ENCODE measurements around the gene RBM17.
"Not testable (repeated sequence)": the region's sequence is repeated elsewhere in the genome, so short reads cannot be mapped to it uniquely, and the experiment has no call there.

Gene RBM17

DNA sequence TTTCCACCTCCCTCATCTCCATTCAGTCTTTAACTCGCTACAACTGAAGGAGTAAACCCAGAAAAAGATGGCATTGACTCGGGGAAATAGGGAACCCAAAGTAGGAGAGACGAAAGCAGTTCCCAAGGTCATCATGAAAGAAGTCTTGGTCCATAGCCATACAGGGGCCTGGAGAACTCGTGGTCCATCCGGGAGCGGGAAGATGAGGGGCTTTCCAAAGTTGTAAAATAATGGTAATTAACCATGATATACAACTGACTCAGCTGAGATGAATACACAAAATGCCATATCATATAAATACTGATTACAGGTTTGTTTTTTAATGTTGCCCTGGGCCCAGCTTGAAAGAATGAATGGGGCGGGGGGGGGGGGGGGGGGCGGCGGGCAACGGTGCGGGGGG, 32.3 kb downstream of the RBM17 start:
- WGBS, 2 experiments = 92 to 93% methylated on average over 8 of the region's 11 CpGs
- Histone ChIP-seq H3K36me3 (ENCODE audit: control insufficient read depth, insufficient read depth, low read length) (peaks cover 3% of the 10 kb centered on the region), H3K27ac (ENCODE audit: insufficient read depth, low read depth, low read length, poor library complexity, severe bottlenecking) (no peak overlapping the region), H3K9me3 (ENCODE audit: control insufficient read depth, low read length) (no peaks in the 10 kb centered on the region), H3K4me1 (ENCODE audit: control insufficient read depth, insufficient read depth, low read length) (no peaks in the 10 kb centered on the region), H3K4me3 (ENCODE audit: insufficient read depth, low read depth, low read length) (no peak overlapping the region), H3K27me3 (ENCODE audit: control insufficient read depth, insufficient read depth, low read length, poor library complexity, severe bottlenecking) (no peaks in the 10 kb centered on the region)

DNA sequence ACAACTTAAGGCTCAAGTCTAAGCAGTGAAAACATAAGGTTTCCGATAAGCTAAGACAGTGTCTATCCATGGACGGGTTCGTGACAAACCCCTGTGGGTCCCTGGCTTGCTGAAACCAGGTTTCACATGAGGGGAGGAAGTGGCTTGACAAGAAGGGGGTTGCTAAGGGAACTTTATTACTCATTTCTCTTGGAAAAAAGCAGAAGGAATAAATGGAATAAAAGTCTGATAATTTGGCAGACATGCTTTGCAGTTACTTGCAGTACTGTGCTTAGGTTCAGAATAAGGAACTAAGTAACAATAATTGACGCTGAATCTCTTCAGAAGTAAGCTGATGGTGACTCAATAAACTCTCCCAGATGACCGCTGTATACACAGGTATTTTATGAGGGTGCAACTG, 34.7 kb downstream of the RBM17 start:
- H3K27ac ChIP-seq (ENCODE audit: insufficient read depth, low read depth, low read length, poor library complexity, severe bottlenecking) = no peak overlapping the region
- 89 to 94% methylated on average over 5 of the region's 5 CpGs for WGBS, 2 experiments
- no peaks in the 10 kb centered on the region for H3K27me3 ChIP-seq (ENCODE audit: control insufficient read depth, insufficient read depth, low read length, poor library complexity, severe bottlenecking)

DNA sequence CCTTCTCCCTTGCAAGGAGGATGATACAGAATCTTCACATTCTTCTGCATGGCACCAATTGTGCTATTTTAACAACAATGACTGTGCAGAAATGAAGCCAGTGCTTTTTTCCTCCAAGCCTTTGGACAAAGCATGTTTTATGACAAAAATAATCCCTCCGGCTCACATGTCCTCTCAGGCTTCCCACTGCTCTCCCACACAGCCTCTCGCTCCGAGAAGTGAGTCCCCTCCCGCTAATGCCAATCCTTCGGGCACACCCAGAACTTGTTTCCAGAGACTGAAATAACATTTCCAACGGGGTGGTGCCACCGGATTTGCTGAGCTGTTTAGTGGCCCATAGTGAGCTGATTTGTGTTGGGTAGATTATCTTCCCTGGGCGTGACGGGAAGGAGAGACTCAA, 35.8 kb downstream of the RBM17 start:
- WGBS, 2 experiments = 91 to 93% methylated on average over 9 of the region's 9 CpGs
- H3K27ac ChIP-seq (ENCODE audit: insufficient read depth, low read depth, low read length, poor library complexity, severe bottlenecking) = no peak overlapping the region
- H3K4me1 ChIP-seq (ENCODE audit: control insufficient read depth, insufficient read depth, low read length) = no peaks in the 10 kb centered on the region
- H3K36me3 ChIP-seq (ENCODE audit: control insufficient read depth, insufficient read depth, low read length) = no peaks in the 10 kb centered on the region
- H3K9me3 ChIP-seq (ENCODE audit: control insufficient read depth, low read length) = no peaks in the 10 kb centered on the region
- no peaks in the 10 kb centered on the region for H3K27me3 ChIP-seq (ENCODE audit: control insufficient read depth, insufficient read depth, low read length, poor library complexity, severe bottlenecking)
- no peak overlapping the region for H3K4me3 ChIP-seq (ENCODE audit: insufficient read depth, low read depth, low read length)

More for the DNA sequence above, 34.7 kb downstream of the RBM17 start:
- Histone ChIP-seq H3K4me1 (ENCODE audit: control insufficient read depth, insufficient read depth, low read length) (no peaks in the 10 kb centered on the region), H3K36me3 (ENCODE audit: control insufficient read depth, insufficient read depth, low read length) (no peaks in the 10 kb centered on the region), H3K4me3 (ENCODE audit: insufficient read depth, low read depth, low read length) (no peak overlapping the region), H3K9me3 (ENCODE audit: control insufficient read depth, low read length) (no peaks in the 10 kb centered on the region)

DNA sequence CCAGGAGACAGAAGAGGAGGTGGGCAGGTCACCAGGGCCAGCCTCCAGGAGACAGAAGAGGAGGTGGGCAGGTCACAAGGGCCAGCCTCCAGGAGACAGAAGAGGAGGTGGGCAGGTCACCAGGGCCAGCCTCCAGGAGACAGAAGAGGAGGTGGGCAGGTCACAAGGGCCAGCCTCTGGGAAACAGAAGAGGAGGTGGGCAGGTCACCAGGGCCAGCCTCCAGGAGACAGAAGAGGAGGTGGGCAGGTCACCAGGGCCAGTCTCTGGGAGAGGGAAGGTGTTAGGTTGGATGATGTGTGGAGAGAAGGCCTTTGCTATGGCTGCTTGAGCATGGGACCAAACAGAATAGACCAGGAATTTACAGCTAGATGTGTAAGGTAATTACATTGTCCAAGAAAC, 38.6 kb downstream of the RBM17 start:
- H3K27ac ChIP-seq (ENCODE audit: insufficient read depth, low read depth, low read length, poor library complexity, severe bottlenecking); H3K36me3 ChIP-seq (ENCODE audit: control insufficient read depth, insufficient read depth, low read length): not testable (repeated sequence)

DNA sequence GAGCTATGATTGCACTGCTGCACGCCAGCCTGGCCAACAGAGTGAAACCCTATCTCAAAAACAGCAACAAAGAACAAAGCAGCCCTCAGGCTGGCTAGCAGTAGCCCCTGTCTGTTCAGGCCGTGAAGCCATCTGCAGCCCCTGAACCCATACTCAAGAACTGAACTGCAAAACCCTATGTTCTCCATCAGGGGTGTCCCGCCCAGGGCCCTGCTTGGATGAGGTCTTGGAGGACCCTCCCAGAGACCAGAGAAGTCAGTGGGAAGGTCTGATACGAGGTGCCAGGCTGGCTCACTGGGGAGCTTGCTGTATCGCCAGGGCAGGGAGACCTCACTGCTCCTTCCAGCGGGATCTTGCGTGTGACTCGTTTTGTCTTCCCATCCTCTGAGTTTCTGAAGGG, 39.3 kb downstream of the RBM17 start:
- Histone ChIP-seq H3K9me3 (ENCODE audit: control insufficient read depth, low read length) (no peaks in the 10 kb centered on the region), H3K4me1 (ENCODE audit: control insufficient read depth, insufficient read depth, low read length) (no peaks in the 10 kb centered on the region), H3K27ac (ENCODE audit: insufficient read depth, low read depth, low read length, poor library complexity, severe bottlenecking) (no peak overlapping the region), H3K4me3 (ENCODE audit: insufficient read depth, low read depth, low read length) (no peak overlapping the region), H3K36me3 (ENCODE audit: control insufficient read depth, insufficient read depth, low read length) (no peaks in the 10 kb centered on the region), H3K27me3 (ENCODE audit: control insufficient read depth, insufficient read depth, low read length, poor library complexity, severe bottlenecking) (no peaks in the 10 kb centered on the region)
- 91 to 94% methylated on average over 8 of the region's 8 CpGs for WGBS, 2 experiments

More for the DNA sequence above, 38.6 kb downstream of the RBM17 start:
- not testable (repeated sequence) for H3K27me3 ChIP-seq (ENCODE audit: control insufficient read depth, insufficient read depth, low read length, poor library complexity, severe bottlenecking); H3K9me3 ChIP-seq (ENCODE audit: control insufficient read depth, low read length); H3K4me1 ChIP-seq (ENCODE audit: control insufficient read depth, insufficient read depth, low read length); H3K4me3 ChIP-seq (ENCODE audit: insufficient read depth, low read depth, low read length)

DNA sequence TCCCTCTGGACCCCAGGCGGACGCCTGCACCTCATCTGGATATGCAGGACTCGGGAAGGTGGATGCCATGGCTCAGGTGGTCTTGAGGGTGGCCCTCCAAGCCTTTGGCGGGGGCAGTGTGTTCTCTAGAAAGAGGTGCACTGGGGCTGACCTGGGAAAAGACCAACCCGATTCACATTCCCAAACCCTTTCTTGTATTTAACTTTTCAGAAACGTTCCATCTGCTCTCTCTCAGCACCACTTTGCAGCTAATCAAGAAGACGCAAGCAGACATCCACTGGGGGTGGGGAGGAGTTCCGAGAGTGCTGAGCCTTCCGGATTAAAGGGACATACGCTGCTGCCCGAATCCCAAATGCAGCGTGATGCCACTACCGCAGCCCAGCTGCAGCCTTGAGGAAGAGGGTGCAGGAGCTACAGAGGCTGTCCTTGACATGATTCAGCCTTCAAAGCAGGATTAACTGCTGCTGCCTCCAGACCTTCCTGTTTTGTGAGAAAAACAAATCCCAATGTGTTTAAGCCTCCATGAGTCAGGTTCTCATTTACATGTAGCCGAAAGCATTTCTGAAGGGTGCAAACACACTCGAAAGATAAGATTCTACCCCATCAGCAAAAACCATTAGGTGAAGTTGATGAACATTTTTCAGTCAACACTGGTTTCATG, 39.9 kb downstream of the RBM17 start:
- 50 to 55% methylated on average over 15 of the region's 15 CpGs for WGBS, 2 experiments

DNA sequence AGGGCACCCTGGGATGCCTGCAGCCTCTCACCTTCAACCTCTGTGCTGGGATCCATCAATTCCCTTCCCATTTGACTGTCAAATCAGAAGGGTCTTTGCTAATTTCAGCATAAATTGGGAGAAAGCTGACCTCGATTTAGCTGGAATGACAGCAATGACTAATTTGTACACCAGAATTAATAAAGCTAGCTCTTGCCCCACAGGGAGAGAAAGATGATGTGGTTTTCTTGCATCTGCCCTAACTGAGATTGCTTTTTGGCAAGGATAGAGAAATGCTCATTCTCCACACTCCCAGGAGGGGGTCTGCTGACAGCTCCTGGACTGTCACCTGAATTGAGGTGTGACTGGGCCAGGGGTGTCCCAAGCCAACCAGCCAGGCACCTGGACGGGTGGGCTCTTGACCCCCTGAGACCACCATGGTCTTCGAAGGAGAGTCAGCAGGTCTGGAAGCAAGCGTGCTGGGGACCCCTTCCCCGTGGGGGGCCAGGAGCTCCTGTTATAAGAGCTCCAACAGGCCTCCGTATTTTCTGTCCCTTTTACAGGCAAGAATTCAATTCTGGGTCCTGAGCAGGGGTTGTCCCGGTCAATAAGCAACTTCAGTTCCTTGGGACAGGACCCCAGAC, 42.1 kb downstream of the RBM17 start:
- no peaks in the 10 kb centered on the region for H3K36me3 ChIP-seq (ENCODE audit: control insufficient read depth, insufficient read depth, low read length)

More for the DNA sequence above, 39.9 kb downstream of the RBM17 start:
- Histone ChIP-seq H3K27me3 (ENCODE audit: control insufficient read depth, insufficient read depth, low read length, poor library complexity, severe bottlenecking) (no peaks in the 10 kb centered on the region), H3K27ac (ENCODE audit: insufficient read depth, low read depth, low read length, poor library complexity, severe bottlenecking) (no peak overlapping the region), H3K36me3 (ENCODE audit: control insufficient read depth, insufficient read depth, low read length) (no peaks in the 10 kb centered on the region), H3K9me3 (ENCODE audit: control insufficient read depth, low read length) (no peaks in the 10 kb centered on the region), H3K4me3 (ENCODE audit: insufficient read depth, low read depth, low read length) (no peak overlapping the region), H3K4me1 (ENCODE audit: control insufficient read depth, insufficient read depth, low read length) (no peaks in the 10 kb centered on the region)

DNA sequence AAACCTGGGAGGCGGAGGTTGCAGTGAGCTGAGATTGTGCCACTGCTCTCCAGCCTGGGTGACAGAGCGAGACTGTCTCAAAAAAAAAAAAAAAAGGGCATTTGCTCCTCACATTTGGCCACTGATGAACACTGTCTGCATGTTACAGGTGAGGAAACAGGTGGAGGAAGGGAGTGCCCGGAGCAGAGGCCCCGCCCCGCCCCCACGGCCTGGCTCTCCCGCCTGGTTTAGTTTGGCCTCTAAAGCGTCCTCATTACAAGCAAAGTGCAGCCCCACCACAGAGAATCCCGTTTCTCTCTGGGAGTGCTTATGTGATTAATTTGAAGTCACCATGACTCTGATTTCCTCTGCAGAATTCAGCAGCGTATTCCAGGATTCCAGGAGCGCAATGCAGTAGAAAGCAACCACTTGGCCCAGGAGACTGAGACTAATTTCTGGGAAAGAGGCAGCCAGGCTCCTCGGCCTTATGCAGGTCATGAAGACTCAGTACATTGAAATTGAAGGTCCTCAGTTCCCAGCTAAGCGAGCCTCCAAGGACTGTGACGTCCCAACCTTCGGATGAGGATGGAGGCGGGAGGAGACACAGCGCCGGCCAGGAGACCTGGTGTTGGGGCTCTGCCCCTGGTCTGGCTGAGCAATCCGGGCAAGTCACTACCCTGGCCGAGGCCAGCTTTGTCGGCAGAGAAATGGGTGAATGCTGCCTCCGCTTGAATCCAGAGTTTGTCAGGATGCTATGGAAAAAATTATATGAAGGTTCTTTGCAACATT, 44.7 kb downstream of the RBM17 start:
- 85 to 86% methylated on average over 21 to 22 of the region's 22 CpGs for WGBS, 2 experiments
- Histone ChIP-seq H3K36me3 (ENCODE audit: control insufficient read depth, insufficient read depth, low read length) (no peaks in the 10 kb centered on the region), H3K9me3 (ENCODE audit: control insufficient read depth, low read length) (no peaks in the 10 kb centered on the region)

More for the DNA sequence above, 42.1 kb downstream of the RBM17 start:
- H3K4me3 ChIP-seq (ENCODE audit: insufficient read depth, low read depth, low read length) = no peak overlapping the region
- no peaks in the 10 kb centered on the region for H3K4me1 ChIP-seq (ENCODE audit: control insufficient read depth, insufficient read depth, low read length)
- H3K27ac ChIP-seq (ENCODE audit: insufficient read depth, low read depth, low read length, poor library complexity, severe bottlenecking) = no peak overlapping the region
- WGBS, 2 experiments = 92% methylated on average over 7 of the region's 7 CpGs
- H3K27me3 ChIP-seq (ENCODE audit: control insufficient read depth, insufficient read depth, low read length, poor library complexity, severe bottlenecking) = no peaks in the 10 kb centered on the region
- no peaks in the 10 kb centered on the region for H3K9me3 ChIP-seq (ENCODE audit: control insufficient read depth, low read length)

DNA sequence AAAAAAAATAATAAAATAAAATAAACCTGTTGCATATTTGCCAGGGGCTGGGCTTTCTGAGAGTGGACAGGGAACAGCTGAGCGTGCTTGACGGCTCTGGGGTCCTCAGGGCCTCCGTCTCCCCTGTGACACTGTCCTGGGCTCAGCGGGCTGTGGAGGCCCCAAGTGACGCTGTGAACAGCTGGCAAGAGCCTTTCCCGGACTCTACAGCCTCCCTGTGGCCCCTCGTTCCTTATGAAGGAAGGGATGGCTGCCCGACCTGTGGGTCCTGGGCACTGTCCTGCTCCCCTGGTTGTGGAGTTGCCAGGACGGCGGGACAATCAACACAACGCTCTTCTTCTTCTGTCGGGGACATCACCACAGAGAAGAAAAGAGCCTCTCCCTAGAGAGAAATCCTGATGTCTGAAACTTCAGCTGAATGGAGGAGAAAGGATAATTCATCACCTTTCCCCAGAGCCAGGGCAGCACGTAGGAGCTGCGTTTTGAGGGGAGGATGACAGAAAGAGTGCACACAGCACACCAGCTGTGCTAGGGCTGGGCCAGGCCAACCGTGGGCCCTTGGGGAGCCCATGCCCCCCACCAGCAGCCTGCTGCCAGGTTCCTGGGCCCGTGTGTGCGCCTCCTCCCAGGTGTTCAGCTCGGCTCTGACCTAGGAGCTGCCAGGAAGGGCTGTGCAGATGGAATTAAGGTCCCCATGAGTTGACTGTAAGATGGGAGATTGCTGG, 45.4 kb downstream of the RBM17 start:
- no peak overlapping the region for H3K4me3 ChIP-seq (ENCODE audit: insufficient read depth, low read depth, low read length)
- H3K9me3 ChIP-seq (ENCODE audit: control insufficient read depth, low read length) = no peaks in the 10 kb centered on the region
- 90 to 91% methylated on average over 17 to 18 of the region's 18 CpGs for WGBS, 2 experiments
- H3K36me3 ChIP-seq (ENCODE audit: control insufficient read depth, insufficient read depth, low read length) = no peaks in the 10 kb centered on the region
- H3K27ac ChIP-seq (ENCODE audit: insufficient read depth, low read depth, low read length, poor library complexity, severe bottlenecking) = no peak overlapping the region
- H3K27me3 ChIP-seq (ENCODE audit: control insufficient read depth, insufficient read depth, low read length, poor library complexity, severe bottlenecking) = no peaks in the 10 kb centered on the region
- H3K4me1 ChIP-seq (ENCODE audit: control insufficient read depth, insufficient read depth, low read length) = no peaks in the 10 kb centered on the region

More for the DNA sequence above, 44.7 kb downstream of the RBM17 start:
- Histone ChIP-seq H3K4me1 (ENCODE audit: control insufficient read depth, insufficient read depth, low read length) (no peaks in the 10 kb centered on the region), H3K4me3 (ENCODE audit: insufficient read depth, low read depth, low read length) (no peak overlapping the region), H3K27me3 (ENCODE audit: control insufficient read depth, insufficient read depth, low read length, poor library complexity, severe bottlenecking) (no peaks in the 10 kb centered on the region), H3K27ac (ENCODE audit: insufficient read depth, low read depth, low read length, poor library complexity, severe bottlenecking) (no peak overlapping the region)

DNA sequence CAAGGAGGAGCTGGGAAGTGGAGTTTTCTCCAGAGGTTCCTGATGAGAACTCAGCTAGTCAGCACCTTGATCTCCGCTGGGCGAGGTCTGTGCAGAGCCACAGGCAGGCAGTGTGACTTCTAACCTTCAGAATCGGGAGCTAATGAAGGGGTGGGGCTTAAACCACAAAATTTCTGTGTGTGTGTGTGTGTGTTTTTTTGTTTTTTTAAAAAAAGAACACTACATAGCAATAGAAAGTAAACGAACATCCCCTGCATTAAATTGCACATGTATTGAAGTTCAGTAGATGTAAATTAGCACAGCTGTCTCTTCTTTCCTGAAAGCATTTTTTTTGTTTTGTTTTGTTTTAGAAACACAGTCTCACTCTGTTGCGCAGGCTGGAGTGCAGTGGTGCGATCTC, 46.2 kb downstream of the RBM17 start:
- H3K27ac ChIP-seq (ENCODE audit: insufficient read depth, low read depth, low read length, poor library complexity, severe bottlenecking) = no peak overlapping the region
- H3K4me3 ChIP-seq (ENCODE audit: insufficient read depth, low read depth, low read length) = no peak overlapping the region
- no peaks in the 10 kb centered on the region for H3K9me3 ChIP-seq (ENCODE audit: control insufficient read depth, low read length)
- H3K4me1 ChIP-seq (ENCODE audit: control insufficient read depth, insufficient read depth, low read length) = peaks cover 1% of the 10 kb centered on the region
- 91 to 93% methylated on average over 5 to 6 of the region's 6 CpGs for WGBS, 2 experiments
- H3K36me3 ChIP-seq (ENCODE audit: control insufficient read depth, insufficient read depth, low read length) = no peaks in the 10 kb centered on the region
- no peaks in the 10 kb centered on the region for H3K27me3 ChIP-seq (ENCODE audit: control insufficient read depth, insufficient read depth, low read length, poor library complexity, severe bottlenecking)

Data from ectodermal cell (in vitro differentiated cells).